Measurements from ENCODE around the gene ZNF628.
"Not testable (repeated sequence)": the region's sequence is repeated elsewhere in the genome, so short reads cannot be mapped to it uniquely, and the experiment has no call there.

Gene ZNF628

DNA sequence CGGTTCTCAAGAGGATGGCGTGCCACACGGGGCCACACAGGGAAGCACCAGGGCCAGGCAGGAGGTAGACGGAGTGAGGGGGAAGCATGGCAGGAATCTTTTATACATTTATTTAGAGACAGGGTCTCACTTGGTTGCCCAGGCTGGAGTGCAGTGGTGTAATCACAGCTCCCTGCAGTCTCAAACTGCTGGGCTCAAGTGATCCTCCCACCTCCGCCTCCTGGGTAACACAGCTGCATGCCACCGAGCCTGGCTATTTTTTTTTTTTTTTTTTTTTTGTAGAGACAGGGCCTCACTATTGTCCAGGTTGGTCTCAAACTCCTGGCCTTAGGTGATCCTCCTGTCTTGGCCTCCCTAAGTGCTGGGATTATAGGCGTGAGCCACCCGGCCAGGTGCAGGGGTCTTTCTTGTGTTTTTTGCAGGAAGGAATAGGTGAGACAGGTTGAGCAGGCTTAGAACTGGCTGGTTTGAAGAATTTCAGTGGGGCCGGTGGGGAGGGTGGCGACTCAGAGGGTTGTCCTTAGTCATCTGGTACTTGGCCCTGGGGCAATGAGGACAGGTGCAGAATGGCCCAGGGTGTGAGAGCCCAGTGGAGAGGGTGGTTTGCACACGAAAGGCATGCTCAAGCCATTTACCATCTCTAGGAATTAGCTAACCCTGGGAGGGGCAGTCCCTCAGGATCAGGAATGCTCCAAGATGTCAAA, 19.4 kb downstream of the ZNF628 start:
- no peak for DNase-seq (ENCODE audit: extremely low read depth, low read depth)

GRCh38 chr19:55496820-55497219, 20.4 kb downstream of the ZNF628 start:
- not testable (repeated sequence) for DNase-seq (ENCODE audit: extremely low read depth, low read depth)

More for the DNA sequence above, 19.4 kb downstream of the ZNF628 start:
- no peak for TF ChIP-seq CTCF (IDR thresholded peaks at IDR 0.05; ENCODE audit: low read depth, low read length)

- no peak for TF ChIP-seq CTCF (IDR thresholded peaks at IDR 0.05; ENCODE audit: low read depth, low read length)
- no peak for DNase-seq (ENCODE audit: extremely low read depth, low read depth)
Observed at GRCh38 chr19:55497763-55498162, 21.3 kb downstream of the ZNF628 start.

DNA sequence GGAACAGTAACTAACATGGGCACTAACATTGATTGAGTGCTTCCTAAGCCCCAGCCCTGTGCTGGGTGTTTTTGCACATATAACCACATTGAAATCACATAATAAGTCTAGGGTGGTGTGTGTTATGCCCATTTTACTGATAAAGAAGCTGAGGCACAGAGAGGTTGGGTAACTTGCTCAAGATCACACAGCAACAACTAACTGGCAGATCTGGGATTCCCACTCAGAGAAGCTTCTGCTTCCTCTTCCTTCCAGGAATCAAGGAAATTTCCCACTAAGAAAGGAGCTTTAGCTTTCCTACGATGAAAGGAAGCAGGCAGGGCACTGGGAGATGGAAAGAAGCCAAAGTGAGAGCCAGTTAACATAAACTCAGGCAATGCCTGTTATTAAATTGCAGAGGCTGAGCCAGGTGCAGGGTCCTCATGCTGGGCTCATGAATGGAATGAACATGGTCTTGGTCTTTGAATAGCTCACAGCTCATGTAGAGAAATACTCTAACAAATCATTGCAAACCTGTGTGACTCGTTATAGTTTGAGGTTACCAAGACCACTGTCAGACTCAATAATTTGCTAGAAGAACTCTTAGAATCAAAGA, 21.9 kb downstream of the ZNF628 start:
- TF ChIP-seq CTCF (IDR thresholded peaks at IDR 0.05; ENCODE audit: low read depth, low read length): no peak
- no peak for DNase-seq (ENCODE audit: extremely low read depth, low read depth)

DNA sequence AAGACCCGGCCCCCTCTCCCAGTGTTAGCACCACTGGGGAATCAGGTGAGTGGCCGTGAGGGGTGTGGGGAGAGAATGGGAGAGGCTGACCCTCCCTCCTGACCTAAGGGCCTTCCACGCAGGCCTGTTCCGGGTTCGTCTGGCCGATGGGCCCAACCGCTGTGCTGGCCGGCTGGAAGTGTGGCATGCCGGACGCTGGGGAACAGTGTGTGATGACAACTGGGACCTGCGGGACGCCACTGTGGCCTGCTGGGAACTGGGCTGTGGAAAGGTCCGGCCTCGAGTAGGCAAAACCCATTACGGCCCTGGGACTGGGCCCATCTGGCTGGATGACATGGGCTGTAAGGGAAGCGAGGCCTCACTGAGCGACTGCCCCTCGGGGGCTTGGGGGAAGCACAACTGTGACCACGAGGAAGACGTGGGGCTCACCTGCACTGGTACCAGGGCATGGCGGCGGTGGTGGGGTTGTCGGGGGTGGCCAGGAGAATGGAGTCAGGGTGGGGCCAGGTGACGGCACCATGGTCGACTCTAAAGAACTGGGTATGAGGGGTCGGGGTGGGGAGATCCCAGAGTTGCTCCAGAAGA, 24.0 kb downstream of the ZNF628 start:
- TF ChIP-seq CTCF (IDR thresholded peaks at IDR 0.05; ENCODE audit: low read depth, low read length): no peak

DNA sequence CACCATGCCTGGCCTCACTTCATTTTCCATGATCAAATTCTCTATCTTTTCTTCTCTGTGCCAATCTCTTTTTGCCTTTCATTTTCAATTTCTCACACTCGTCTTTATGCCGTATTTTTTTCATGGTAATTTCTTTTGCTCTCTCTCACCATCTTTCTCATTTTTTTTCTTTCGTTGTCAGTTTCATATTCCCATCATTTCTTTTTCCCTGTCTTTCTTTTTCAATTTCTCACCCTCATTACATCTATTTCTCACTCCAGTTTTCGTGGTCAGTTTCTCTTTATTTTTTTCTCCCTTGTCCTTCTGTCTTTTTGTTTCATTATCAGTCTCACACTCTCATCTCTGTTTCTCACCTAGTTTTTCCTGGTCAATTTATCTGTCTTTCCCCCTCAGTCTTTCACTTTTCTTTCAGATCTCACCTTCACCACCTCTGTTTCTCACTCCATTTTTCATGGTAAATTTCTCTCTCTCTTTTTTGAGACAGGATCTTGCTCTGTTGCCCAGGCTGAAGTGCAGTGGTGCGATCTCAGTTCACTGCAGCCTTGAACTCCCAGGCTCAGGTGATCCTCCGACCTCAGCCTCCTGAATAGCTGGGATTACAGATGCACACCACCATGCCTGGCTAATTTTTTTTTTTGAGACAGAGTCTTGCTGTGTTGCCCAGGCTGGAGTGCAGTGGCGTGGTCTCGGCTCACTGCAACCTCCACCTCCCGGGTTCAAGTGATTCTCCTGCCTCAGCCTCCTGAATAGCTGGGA, 26.0 kb downstream of the ZNF628 start:
- TF ChIP-seq CTCF (IDR thresholded peaks at IDR 0.05; ENCODE audit: low read depth, low read length): no peak
- no peak for DNase-seq (ENCODE audit: extremely low read depth, low read depth)

More for the DNA sequence above, 24.0 kb downstream of the ZNF628 start:
- DNase-seq (ENCODE audit: extremely low read depth, low read depth): no peak

DNA sequence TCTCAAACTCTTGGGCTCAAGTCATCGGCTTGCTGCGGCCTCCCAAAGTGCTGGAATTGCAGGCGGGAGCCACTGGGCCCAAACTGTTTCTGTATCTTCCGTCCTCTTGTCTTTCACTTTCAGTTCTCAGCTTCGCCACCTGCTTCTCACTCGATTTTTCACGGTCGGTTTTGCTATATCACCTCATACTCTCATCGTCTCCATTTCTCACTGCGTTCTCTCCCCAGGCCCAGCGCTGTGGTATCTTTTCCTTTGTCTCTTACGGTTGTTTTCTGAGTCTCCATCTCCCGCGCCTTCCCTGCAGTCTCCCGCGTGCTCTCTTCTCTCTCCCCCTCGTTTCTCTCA, 26.7 kb downstream of the ZNF628 start:
- no peak for TF ChIP-seq CTCF (IDR thresholded peaks at IDR 0.05; ENCODE audit: low read depth, low read length)
- DNase-seq (ENCODE audit: extremely low read depth, low read depth): no peak

Measured in AG09319 (cell line).